ENCODE results near the gene GRWD1. TPM values are rescaled to one million over a fixed set of nuclear protein-coding genes. Genes with fewer than 3 reads are reported as not detected.

Gene GRWD1
- total and polyA plus RNA-seq, 10 of the 15 experiments (the other 5 are each of a cell fraction or from before 2014, with no cell fraction given), result 1.4 to 103 (median 30.7) TPM

DNA sequence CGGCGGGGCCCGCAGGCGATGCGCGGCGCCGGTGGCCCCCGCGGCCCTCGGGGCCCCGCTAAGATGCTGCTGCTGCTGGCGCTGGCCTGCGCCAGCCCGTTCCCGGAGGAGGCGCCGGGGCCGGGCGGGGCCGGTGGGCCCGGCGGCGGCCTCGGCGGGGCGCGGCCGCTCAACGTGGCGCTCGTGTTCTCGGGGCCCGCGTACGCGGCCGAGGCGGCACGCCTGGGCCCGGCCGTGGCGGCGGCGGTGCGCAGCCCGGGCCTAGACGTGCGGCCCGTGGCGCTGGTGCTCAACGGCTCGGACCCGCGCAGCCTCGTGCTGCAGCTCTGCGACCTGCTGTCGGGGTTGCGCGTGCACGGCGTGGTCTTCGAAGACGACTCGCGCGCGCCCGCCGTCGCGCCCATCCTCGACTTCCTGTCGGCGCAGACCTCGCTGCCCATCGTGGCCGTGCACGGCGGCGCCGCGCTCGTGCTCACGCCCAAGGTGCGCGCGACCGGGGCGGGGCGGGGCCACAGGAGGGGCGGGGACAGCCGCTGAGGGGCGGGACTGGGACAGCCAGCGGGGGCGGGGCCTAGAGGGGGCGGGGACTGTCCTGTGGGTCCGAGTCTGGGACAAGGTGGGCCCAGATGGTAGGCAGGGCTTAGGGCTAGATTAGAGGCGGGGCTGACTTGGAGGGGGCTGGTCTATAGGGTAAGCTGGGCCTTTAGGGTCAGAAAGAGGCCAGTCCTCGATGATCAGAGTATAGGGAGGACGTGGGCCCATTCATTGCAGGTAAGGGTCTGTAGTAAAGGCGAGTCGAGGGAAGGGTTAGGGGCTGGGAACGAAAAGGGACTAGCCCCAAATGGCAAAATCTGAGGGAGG, 47.2 kb upstream of the GRWD1 start:
- Histone ChIP-seq H2AFZ (ENCODE audit: control insufficient read depth, low read depth, low read length) (peak overlapping the region; percentile 81), H3K4me2 (ENCODE audit: control insufficient read depth, insufficient read depth) (peak overlapping the region; percentile 95), H3K79me2 (ENCODE audit: control insufficient read depth, insufficient read depth, low read length) (no peaks in the 10 kb centered on the region), H3K27ac (ENCODE audit: control insufficient read depth, insufficient read depth) (peak overlapping the region; percentile 11; the same call in 1 of the 2 replicates), H3K4me1 (ENCODE audit: control insufficient read depth, insufficient read depth, low read length) (peaks cover 10% of the 10 kb centered on the region), H3K9ac (ENCODE audit: control insufficient read depth, insufficient read depth, low read length) (peak overlapping the region; percentile 64), H3K27me3 (replicated peaks in 1 of 2; ENCODE audit: control insufficient read depth in 2 of 2, insufficient read depth in 2 of 2, low read length in 1 of 2) (peaks cover 9 to 11% of the 10 kb centered on the region in 2 experiments), H4K20me1 (ENCODE audit: control insufficient read depth, insufficient read depth) (no peaks in the 10 kb centered on the region), H3K36me3 (ENCODE audit: control insufficient read depth in 2 of 2, insufficient read depth in 2 of 2, low read length in 1 of 2) (no peaks in the 10 kb centered on the region), H3K4me3 (peak overlapping the region; percentile 74), H3K9me3 (replicated peaks; ENCODE audit: control insufficient read depth, insufficient read depth, low read length) (no peaks in the 10 kb centered on the region)
- ATAC-seq (peak; percentile 68), DNase-seq (ENCODE audit: low read depth, low spot score) (no peak), FAIRE-seq (no peak)
- RAD21 ChIA-PET (ENCODE audit: unreplicated experiment), result no interaction called here
- SMC1A ChIA-PET (ENCODE audit: uncharacterized antibody, unreplicated experiment), result no interaction called here
- intact Hi-C loops (cut with micrococcal nuclease; ENCODE audit: unreplicated experiment) (no loop called here), in situ Hi-C loops (cut with MboI) (no loop called here)
- CTCF ChIA-PET, result no interaction called here
- 16% methylated on average over 33 of the region's 104 CpGs for WGBS (ENCODE audit: insufficient coverage, insufficient replicate concordance, low lambda C conversion rate, missing lambda C conversion rate)
- no TSS peak for BruUV-seq (replicated peaks)
- POLR2A ChIA-PET, result no interaction called here
- TF ChIP-seq, protein P1, sequence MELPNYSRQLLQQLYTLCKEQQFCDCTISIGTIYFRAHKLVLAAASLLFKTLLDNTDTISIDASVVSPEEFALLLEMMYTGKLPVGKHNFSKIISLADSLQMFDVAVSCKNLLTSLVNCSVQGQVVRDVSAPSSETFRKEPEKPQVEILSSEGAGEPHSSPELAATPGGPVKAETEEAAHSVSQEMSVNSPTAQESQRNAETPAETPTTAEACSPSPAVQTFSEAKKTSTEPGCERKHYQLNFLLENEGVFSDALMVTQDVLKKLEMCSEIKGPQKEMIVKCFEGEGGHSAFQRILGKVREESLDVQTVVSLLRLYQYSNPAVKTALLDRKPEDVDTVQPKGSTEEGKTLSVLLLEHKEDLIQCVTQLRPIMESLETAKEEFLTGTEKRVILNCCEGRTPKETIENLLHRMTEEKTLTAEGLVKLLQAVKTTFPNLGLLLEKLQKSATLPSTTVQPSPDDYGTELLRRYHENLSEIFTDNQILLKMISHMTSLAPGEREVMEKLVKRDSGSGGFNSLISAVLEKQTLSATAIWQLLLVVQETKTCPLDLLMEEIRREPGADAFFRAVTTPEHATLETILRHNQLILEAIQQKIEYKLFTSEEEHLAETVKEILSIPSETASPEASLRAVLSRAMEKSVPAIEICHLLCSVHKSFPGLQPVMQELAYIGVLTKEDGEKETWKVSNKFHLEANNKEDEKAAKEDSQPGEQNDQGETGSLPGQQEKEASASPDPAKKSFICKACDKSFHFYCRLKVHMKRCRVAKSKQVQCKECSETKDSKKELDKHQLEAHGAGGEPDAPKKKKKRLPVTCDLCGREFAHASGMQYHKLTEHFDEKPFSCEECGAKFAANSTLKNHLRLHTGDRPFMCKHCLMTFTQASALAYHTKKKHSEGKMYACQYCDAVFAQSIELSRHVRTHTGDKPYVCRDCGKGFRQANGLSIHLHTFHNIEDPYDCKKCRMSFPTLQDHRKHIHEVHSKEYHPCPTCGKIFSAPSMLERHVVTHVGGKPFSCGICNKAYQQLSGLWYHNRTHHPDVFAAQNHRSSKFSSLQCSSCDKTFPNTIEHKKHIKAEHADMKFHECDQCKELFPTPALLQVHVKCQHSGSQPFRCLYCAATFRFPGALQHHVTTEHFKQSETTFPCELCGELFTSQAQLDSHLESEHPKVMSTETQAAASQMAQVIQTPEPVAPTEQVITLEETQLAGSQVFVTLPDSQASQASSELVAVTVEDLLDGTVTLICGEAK (IDR thresholded peaks at IDR 0.05; ENCODE audit: borderline replicate concordance), result no peak
- TF ChIP-seq PAX5 (IDR thresholded peaks at IDR 0.05; ENCODE audit: borderline replicate concordance, low read depth, low read length) (peak; percentile 22; the same call in 1 of the 2 replicates), IKZF1 (conservative IDR thresholded peaks at IDR 0.05) (peak; percentile 89), GATAD2B (conservative IDR thresholded peaks at IDR 0.05; ENCODE audit: low read depth) (0 out of 2 replicates have a peak, but pooled peaks have one; percentile 34), SMARCA5 (IDR thresholded peaks at IDR 0.05) (0 out of 2 replicates have a peak, but pooled peaks have one; percentile 27), BHLHE40 (IDR thresholded peaks at IDR 0.05; ENCODE audit: borderline replicate concordance in 1 of 2, low read depth in 2 of 2, low read length in 1 of 2) (peak in 1 of 2 experiments; percentile 71; a peak in 1 of 4 replicates), BACH1 (IDR thresholded peaks at IDR 0.05; ENCODE audit: borderline replicate concordance) (peak; percentile 45), GABPA (IDR thresholded peaks at IDR 0.05; ENCODE audit: low read depth) (no peak), CEBPB (IDR thresholded peaks at IDR 0.05; ENCODE audit: borderline replicate concordance in 1 of 2, low read depth in 2 of 2, low read length in 2 of 2) (no peak), POLR2A (IDR thresholded peaks at IDR 0.05; ENCODE audit: low read depth, low read length) (peak; percentile 89), POLR2AphosphoS5 (IDR thresholded peaks at IDR 0.05; ENCODE audit: low read length) (peak; percentile 71; the same call in 1 of the 2 replicates), NKRF (conservative IDR thresholded peaks at IDR 0.05) (0 out of 2 replicates have a peak, but pooled peaks have one; percentile 56), LARP7 (IDR thresholded peaks at IDR 0.05) (peak; percentile 46; the same call in 1 of the 2 replicates)
- TF ChIP-seq, protein P2, sequence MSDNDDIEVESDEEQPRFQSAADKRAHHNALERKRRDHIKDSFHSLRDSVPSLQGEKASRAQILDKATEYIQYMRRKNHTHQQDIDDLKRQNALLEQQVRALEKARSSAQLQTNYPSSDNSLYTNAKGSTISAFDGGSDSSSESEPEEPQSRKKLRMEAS (IDR thresholded peaks at IDR 0.05; ENCODE audit: low read depth, low read length), result peak; percentile 48; the same call in 1 of the 2 replicates
- TF ChIP-seq, protein P3, sequence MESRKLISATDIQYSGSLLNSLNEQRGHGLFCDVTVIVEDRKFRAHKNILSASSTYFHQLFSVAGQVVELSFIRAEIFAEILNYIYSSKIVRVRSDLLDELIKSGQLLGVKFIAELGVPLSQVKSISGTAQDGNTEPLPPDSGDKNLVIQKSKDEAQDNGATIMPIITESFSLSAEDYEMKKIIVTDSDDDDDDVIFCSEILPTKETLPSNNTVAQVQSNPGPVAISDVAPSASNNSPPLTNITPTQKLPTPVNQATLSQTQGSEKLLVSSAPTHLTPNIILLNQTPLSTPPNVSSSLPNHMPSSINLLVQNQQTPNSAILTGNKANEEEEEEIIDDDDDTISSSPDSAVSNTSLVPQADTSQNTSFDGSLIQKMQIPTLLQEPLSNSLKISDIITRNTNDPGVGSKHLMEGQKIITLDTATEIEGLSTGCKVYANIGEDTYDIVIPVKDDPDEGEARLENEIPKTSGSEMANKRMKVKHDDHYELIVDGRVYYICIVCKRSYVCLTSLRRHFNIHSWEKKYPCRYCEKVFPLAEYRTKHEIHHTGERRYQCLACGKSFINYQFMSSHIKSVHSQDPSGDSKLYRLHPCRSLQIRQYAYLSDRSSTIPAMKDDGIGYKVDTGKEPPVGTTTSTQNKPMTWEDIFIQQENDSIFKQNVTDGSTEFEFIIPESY (IDR thresholded peaks at IDR 0.05), result no peak

All from GM12878 (cell line).